GM10847 (cell line): ENCODE data around the gene PIGX.

Source experiments
- POLR2A ChIP-seq: IDR thresholded peaks from 2 replicates; pipeline ENCODE4 v1.6.1; 2011; ENCODE audit not compliant: insufficient read length; ENCODE audit errors: extremely low read depth

Gene PIGX

DNA sequence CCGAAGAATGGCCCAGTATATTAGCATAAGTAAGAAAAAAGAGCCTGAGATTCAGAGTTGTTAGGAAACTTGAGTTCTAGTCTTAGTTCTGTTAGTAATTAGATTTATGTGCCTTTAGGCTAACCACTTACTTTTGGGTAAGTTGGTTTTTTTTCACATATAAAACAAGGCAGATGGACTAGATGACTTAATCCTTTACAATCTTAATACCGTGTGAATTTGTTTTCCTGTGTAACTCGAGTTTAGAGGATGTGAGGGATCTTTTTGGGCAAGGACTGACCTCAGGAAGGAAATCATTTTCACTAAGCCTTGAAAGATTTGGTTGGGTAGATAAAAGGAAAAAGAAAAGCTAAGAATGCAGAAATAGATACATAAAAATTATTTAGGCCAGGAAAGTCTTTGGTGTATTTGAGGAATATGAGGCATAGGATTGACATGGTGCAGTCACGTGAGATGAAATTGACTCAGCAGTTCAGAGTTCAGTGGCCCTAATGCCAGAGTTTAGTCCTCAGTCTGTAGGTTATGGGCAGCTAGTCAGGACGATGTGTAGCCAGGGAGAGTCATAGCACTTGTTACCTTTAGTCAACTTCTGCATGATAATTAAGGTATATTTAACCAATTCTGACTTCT lies 62.1 kb downstream of the PIGX start:
- no peak for TF ChIP-seq POLR2A

DNA sequence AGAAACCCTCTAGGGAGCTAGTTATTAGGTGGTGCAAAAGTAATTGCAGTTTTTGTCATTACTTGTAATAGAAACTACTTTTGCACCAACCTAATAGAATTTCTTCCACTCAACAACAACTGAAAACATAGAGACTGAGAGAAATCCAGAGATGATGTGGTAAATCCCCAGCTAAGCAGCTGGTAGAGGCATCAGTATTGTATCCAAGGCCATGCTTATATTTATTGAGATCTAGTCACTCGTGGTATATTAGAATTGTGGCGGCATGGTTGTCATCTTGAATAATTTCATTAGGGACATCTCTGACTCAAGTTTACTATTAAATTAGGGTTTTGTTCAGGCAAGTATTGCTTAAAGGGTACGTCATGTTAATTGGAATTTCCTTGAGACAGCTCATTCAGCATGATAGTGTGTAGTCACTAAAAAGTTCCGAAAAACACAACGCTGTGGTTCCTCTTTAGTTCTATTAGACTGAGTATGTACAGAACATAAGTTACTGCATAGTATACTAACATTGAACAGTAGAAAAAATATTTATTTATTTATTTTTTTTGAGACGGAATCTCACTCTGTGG lies 62.8 kb downstream of the PIGX start:
- TF ChIP-seq POLR2A, result no peak

DNA sequence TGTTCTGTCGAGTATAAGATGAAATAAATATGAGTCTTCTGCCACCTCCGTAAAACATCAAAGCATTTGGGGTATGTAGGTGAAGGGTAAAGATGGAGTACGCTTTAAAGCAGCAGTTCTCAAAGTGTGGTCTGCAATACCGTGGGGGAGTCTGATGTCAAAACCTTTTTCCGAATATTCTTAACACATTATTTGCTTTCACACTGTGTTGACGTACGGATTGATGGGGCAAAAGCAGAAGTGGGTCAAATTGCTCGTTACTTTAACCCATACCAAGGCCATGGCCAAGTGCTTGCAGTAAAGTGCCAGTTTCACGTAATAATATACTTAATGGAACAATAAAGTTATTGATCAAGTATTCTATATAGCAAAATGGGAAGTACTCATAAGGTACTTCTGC lies 63.8 kb downstream of the PIGX start:
- TF ChIP-seq POLR2A, result no peak

DNA sequence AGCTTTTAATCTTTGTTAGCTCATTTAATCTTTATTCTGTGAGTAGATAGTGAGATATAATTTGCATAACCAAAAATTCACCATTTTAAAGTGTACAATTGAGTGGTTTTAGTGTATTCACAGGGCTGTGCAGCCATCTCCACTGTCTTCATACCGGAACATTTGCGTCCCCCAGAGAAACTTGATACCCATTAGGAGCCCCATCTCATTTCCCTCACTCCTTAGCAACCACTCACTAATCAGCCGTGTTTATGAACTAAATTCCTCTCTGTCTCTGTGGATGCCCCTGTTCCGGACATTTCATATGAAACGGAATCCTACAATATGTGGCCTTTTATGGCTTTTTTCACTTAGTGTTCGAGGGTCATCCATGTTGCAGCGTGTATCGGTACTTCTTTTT lies 65.7 kb downstream of the PIGX start:
- TF ChIP-seq POLR2A, result no peak

DNA sequence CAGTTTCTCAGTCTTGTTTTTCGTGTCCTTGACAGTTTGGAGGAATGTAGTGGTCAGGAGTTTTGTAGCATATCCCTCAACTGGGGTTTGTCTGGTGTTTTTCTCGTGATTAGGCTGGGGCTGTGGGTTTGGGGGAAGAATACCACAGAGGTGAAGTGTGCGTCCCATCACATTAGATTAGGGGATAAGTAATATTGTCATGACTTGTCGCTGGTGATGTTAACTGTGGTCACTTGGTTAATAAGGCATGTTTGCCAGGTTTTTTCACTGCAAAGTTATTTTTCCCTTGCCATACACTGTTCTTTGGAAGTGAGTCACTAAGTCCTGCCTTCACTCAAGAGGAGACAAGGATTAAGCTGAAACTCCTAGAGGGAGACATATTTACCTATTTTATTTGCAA lies 66.6 kb downstream of the PIGX start:
- no peak for TF ChIP-seq POLR2A

DNA sequence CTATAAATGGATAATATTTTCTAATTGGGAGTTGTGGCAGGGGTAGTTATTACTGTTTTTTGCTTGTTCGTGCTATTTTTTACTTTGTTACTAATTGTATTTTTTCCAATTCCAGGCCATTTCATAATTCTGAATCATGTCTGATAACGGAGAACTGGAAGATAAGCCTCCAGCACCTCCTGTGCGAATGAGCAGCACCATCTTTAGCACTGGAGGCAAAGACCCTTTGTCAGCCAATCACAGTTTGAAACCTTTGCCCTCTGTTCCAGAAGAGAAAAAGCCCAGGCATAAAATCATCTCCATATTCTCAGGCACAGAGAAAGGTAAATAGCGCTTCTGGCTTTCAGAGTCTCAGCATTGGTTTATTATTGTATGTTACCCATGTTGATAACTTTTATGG lies 70.3 kb downstream of the PIGX start:
- no peak for TF ChIP-seq POLR2A
